Femur (tissue), 1 donor: ENCODE data around the gene CBX8.
A peak's percentile ranks its signal among the peaks of the same experiment; 100 is the strongest.

Experiments used
- DNase-seq: peaks from one replicate; pipeline ENCODE4 v3.0.0-alpha.2; 2017

The CBX8 gene

GRCh38 chr17:79796763-79797491, at the start of gene CBX8:
Gene CBX8, minus strand, starts transcription at chr17:79797077. Its CDS starts 79 bp downstream, at chr17:79796998.
- peak; percentile 100 for DNase-seq

- DNase-seq: peak; percentile 35
Measured at GRCh38 chr17:79845601-79845949, 48.7 kb upstream of the CBX8 start.

- DNase-seq: peak; percentile 63
Measured at GRCh38 chr17:79844869-79845600, 48.2 kb upstream of the CBX8 start.

DNA sequence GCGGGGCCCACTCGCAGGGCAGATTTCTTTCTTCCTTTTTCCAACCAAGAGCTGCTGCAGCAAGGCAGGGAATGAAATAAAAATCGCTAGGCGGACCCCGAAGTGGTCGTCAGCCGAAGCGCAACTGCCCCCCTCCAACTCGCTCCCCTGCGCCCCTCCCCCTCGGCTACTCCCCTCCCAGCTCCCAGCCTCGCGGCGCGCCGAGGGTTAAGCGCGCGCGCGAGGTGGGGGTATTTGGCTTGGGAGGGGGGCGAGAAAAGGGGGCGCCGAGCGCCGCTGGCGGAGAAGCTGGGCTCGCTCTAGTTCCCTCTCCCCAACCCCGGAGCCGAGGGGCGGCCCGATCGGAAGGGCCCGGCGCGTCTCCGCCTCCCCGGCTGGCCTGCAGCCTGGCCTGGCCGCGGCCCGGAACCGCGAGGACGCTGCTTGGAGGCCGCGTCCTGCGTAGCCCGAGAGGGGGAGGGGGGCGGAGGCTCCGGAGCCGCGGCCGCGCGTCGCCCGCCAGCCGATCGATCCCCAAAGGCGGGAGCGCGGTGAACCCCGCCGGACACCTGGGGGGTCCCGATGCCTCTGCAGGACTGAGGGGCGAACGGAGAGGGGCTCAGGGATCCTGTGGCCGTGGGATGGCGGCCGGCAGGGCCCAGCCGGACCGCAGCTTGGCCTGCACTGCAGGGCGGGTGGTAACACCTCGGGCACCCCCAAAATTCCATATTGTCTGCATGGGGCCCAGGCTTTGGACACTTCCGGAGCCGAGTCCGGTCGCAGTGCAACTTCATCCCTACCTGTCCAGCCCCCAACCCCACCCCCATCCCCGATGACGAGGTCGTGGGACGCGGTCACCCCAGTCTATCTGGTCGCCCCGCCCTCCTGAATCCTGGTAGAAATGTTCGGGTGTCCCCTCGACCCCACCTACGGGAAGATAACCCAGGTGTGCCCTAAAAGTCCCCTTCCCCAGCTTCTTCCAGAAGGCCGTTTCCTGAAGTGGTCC, 47.2 kb upstream of the CBX8 start:
- peak; percentile 85 for DNase-seq

GRCh38 chr17:79843474-79843815, 46.6 kb upstream of the CBX8 start:
- no peak for DNase-seq

DNA sequence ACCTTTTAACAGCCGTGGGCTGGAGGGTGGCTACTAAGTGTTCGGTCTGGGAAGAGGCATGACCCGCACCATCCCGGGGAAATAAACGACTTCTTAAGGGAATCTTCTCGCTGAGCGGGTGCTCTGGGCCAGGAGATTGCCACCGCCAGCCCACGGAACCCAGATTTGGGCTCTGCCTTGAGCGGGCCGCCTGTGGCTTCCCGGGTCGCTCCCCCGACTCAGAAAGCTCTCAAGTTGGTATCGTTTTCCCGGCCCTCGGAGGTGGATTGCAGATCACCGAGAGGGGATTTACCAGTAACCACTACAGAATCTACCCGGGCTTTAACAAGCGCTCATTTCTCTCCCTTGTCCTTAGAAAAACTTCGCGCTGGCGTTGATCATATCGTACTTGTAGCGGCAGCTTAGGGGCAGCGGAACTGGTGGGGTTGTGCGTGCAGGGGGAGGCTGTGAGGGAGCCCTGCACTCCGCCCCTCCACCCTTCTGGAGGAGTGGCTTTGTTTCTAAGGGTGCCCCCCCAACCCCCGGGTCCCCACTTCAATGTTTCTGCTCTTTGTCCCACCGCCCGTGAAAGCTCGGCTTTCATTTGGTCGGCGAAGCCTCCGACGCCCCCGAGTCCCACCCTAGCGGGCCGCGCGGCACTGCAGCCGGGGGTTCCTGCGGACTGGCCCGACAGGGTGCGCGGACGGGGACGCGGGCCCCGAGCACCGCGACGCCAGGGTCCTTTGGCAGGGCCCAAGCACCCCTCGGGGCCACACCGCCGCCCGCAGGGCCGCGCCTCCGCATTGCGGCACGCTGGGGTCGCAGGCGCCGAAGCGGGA, 46.0 kb upstream of the CBX8 start:
- peak; percentile 38 for DNase-seq

DNA sequence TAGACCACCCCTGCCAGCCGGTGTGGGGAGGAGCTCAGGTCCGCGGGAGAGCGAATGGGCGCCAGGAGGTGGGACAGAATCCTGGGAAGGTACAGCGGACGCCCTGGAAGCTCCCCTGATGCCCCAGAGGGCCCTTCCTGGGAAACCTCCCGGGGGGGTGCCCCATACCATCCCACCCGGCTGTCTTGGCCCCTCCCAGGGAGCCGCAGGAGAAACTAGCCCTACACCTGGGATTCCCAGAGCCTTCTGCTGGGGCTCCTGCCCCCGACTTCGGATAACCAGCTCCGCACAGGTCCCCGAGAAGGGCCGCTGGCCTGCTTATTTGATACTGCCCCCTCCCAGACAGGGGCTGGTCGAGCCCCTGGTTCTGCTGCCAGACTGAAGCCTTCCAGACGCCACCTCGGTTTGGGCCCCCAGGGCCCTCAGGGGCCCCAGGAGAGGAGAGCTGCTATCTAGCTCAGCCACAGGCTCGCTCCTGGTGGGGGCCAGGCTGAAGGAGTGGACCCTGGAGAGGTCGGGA, 45.3 kb upstream of the CBX8 start:
- no peak for DNase-seq

GRCh38 chr17:79841369-79842135, 44.7 kb upstream of the CBX8 start:
- DNase-seq: peak; percentile 44

DNA sequence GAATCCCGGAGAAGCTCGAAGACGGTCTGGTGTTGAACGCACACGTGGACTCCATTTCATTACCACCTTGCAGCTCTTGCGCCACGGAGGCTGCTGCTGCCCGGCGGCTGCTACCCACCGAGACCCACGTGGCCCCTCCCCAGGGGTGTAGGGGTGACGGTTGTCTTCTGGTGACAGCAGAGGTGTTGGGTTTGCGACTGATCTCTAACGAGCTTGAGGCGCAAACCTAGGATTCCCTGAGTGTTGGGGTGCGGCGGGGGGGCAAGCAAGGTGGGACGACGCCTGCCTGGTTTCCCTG, 44.1 kb upstream of the CBX8 start:
- no peak for DNase-seq

DNA sequence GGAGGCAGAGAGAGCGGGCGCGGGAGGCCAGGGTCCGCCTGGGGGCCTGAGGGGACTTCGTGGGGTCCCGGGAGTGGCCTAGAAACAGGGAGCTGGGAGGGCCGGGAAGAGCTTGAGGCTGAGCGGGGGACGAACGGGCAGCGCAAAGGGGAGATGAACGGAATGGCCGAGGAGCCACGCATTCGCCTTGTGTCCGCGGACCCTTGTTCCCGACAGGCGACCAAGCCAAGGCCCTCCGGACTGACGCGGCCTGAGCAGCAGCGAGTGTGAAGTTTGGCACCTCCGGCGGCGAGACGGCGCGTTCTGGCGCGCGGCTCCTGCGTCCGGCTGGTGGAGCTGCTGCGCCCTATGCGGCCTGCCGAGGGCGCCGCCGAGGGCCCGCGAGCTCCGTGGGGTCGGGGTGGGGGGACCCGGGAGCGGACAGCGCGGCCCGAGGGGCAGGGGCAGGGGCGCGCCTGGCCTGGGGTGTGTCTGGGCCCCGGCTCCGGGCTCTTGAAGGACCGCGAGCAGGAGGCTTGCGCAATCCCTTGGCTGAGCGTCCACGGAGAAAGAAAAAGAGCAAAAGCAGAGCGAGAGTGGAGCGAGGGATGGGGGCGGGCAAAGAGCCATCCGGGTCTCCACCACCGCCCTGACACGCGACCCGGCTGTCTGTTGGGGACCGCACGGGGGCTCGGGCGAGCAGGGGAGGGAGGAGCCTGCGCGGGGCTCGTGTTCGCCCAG, 43.6 kb upstream of the CBX8 start:
- DNase-seq: peak; percentile 69

- peak; percentile 96 for DNase-seq
Measured at GRCh38 chr17:79839356-79840268, 42.7 kb upstream of the CBX8 start, which contains the start of gene CBX4. Gene CBX4, minus strand, starts transcription at chr17:79839440. Its CDS starts 189 bp downstream, at chr17:79839251.

GRCh38 chr17:79838522-79839274, 41.8 kb upstream of the CBX8 start:
- DNase-seq: peak; percentile 73

- DNase-seq: peak; percentile 41
Measured at GRCh38 chr17:79837888-79838521, 41.1 kb upstream of the CBX8 start.

DNA sequence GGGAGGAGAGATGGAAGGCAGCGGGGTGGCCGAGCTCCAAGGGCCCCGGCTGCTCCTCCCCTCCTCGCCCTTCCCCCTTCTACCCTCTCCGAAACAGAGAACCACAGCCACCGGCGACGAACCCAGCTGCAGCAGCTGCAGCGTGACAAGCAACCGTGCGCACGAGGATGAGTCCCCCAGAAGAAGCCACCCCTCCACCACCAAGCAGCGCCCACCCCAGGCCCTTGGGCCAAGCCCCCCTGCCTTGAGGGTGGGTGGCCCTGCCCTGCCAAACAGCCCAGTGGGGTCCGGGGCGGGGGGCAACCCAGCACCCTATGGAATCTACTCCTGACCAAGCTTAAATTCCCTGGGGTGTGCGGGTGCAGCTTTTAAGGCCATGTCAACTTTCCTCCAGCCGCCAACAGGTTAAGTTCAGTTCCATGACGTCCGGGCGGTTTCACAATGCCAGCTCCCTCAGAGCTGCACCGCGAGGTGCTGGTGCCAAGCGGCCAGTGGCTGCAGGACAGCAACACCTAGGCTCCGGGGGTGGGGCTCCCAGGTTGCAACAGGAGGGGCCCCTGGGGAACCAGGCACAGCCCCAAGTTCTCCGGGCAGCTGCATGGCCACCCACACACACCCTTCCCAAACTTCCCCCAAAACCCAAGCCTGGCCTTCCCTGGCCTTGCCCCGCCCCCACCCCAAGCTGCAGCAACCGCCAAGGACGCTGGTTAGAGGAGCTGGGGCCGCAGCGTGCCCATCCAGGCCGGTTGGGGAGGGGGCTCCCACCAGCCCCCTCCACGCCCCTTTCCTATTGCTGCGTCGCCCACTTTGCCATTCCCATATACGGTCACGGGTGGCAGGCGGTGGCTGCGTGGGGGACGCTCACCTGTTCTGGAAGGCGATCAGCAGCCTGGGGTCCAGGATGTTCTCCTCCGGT, 40.4 kb upstream of the CBX8 start:
- peak; percentile 79 for DNase-seq

- peak; percentile 48 for DNase-seq
Measured at GRCh38 chr17:79836510-79836971, 39.7 kb upstream of the CBX8 start.

- no peak for DNase-seq
Measured at GRCh38 chr17:79835953-79836509, 39.2 kb upstream of the CBX8 start.

GRCh38 chr17:79835470-79835899, 38.6 kb upstream of the CBX8 start:
- DNase-seq: no peak
